ENCODE results near the gene ARHGEF25.

- TF ChIP-seq POLR2A (IDR thresholded peaks at IDR 0.05) = no peak
- no peak for TF ChIP-seq CTCF (IDR thresholded peaks at IDR 0.05)
- no peak for TF ChIP-seq POLR2AphosphoS5 (IDR thresholded peaks at IDR 0.05)
- TF ChIP-seq EP300 (IDR thresholded peaks at IDR 0.05) = no peak
These were observed 4.8 kb upstream of the ARHGEF25 start for GRCh38 chr12:57606399-57606798.
